ENCODE measurements around the gene TENM3.
"Not testable (repeated sequence)": the region's sequence is repeated elsewhere in the genome, so short reads cannot be mapped to it uniquely, and the experiment has no call there.

Gene TENM3

GRCh38 chr4:182242260-182242659, 942 bp upstream of the TENM3 start:
- H3K4me1 ChIP-seq (ENCODE audit: control insufficient read depth, insufficient read depth, low read length): peaks cover 20% of the 10 kb centered on the region
- not testable (repeated sequence) for H3K4me3 ChIP-seq (ENCODE audit: low read length); H3K27me3 ChIP-seq (ENCODE audit: control insufficient read depth, insufficient read depth, low read length)

GRCh38 chr4:182242787-182243186, 415 bp upstream of the TENM3 start:
- H3K9ac ChIP-seq (ENCODE audit: low read depth, low read length): no peak overlapping the region
- H3K4me3 ChIP-seq (ENCODE audit: low read length): no peak overlapping the region
- H3K36me3 ChIP-seq (ENCODE audit: insufficient read depth, low read length): no peaks in the 10 kb centered on the region
- peaks cover 20% of the 10 kb centered on the region for H3K4me1 ChIP-seq (ENCODE audit: control insufficient read depth, insufficient read depth, low read length)
- H3K4me2 ChIP-seq (ENCODE audit: low read length): no peak overlapping the region
- H3K9me3 ChIP-seq (replicated peaks; ENCODE audit: low read length): no peaks in the 10 kb centered on the region
- H3K27me3 ChIP-seq (ENCODE audit: control insufficient read depth, insufficient read depth, low read length): no peaks in the 10 kb centered on the region

More at GRCh38 chr4:182242260-182242659, 942 bp upstream of the TENM3 start:
- H3K9me3 ChIP-seq (replicated peaks; ENCODE audit: low read length); H3K36me3 ChIP-seq (ENCODE audit: insufficient read depth, low read length); H3K4me2 ChIP-seq (ENCODE audit: low read length); H3K9ac ChIP-seq (ENCODE audit: low read depth, low read length): not testable (repeated sequence)

DNA sequence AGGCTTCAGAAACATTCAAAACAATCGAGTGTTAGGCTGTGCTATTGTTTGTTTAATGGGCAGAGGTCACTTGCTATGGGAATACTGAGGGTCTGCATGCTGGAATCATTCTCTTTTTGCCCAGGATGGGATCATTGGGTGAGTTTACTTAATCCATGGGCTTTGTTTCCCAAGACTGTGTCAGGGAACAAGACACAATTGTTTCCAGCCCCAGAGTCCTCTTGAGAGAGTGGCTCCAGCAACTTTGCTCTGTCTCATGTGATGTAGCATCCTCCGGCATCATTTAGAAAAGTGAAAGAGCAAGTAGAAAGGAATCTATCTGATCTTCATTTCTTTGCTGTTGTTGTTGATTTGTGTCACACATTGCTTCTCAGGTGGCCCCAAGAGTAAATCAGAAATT, 1.8 kb downstream of the TENM3 start:
- Histone ChIP-seq H3K4me2 (ENCODE audit: low read length) (no peak overlapping the region), H3K4me1 (ENCODE audit: control insufficient read depth, insufficient read depth, low read length) (peaks cover 10% of the 10 kb centered on the region), H3K9me3 (replicated peaks; ENCODE audit: low read length) (no peaks in the 10 kb centered on the region), H3K9ac (ENCODE audit: low read depth, low read length) (no peak overlapping the region), H3K27me3 (ENCODE audit: control insufficient read depth, insufficient read depth, low read length) (no peaks in the 10 kb centered on the region), H3K4me3 (ENCODE audit: low read length) (no peak overlapping the region), H3K36me3 (ENCODE audit: insufficient read depth, low read length) (no peaks in the 10 kb centered on the region)

DNA sequence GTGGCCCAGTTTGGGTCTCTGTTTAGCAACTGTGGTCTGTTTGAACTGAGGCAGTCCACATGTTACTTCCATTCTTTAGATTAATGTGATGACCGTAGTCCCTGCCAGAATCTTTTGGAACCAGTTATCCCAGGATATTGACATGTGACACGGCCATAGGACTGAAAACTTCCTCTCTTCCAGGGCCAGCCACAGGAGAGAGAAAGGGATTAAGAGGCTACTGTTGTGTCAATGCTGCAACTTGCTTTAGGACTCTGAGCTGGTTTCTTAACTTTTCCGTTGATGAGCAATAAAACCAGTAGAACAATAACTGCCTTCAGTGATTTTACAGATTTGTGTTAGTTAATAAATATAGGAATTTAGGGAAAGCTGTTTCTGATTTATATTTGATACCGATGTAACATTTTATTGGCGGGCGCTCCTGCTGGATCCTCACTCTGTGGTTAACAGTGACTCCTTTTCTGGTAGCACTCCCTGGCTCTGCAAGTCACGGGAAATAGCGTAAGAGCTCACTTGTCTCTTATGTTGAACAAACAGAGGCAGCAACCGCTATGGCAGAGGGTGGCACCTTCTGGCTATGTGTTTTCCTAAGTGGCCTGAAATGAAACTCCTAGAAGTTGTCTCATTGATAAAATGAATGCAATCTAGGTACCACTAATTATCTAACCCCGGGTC, 2.5 kb downstream of the TENM3 start:
- Histone ChIP-seq H3K27me3 (ENCODE audit: control insufficient read depth, insufficient read depth, low read length) (no peaks in the 10 kb centered on the region), H3K9ac (ENCODE audit: low read depth, low read length) (no peak overlapping the region)

GRCh38 chr4:182246401-182247205, 3.4 kb downstream of the TENM3 start:
- H3K9ac ChIP-seq (ENCODE audit: low read depth, low read length): no peak overlapping the region
- H3K9me3 ChIP-seq (replicated peaks; ENCODE audit: low read length): no peaks in the 10 kb centered on the region
- H3K4me2 ChIP-seq (ENCODE audit: low read length): no peak overlapping the region
- no peaks in the 10 kb centered on the region for H3K4me1 ChIP-seq (ENCODE audit: control insufficient read depth, insufficient read depth, low read length)
- no peaks in the 10 kb centered on the region for H3K36me3 ChIP-seq (ENCODE audit: insufficient read depth, low read length)
- no peak overlapping the region for H3K4me3 ChIP-seq (ENCODE audit: low read length)
- no peaks in the 10 kb centered on the region for H3K27me3 ChIP-seq (ENCODE audit: control insufficient read depth, insufficient read depth, low read length)

More for the DNA sequence above, 2.5 kb downstream of the TENM3 start:
- Histone ChIP-seq H3K4me2 (ENCODE audit: low read length) (no peak overlapping the region), H3K4me3 (ENCODE audit: low read length) (no peak overlapping the region), H3K36me3 (ENCODE audit: insufficient read depth, low read length) (no peaks in the 10 kb centered on the region), H3K4me1 (ENCODE audit: control insufficient read depth, insufficient read depth, low read length) (peaks cover 3% of the 10 kb centered on the region), H3K9me3 (replicated peaks; ENCODE audit: low read length) (no peaks in the 10 kb centered on the region)

DNA sequence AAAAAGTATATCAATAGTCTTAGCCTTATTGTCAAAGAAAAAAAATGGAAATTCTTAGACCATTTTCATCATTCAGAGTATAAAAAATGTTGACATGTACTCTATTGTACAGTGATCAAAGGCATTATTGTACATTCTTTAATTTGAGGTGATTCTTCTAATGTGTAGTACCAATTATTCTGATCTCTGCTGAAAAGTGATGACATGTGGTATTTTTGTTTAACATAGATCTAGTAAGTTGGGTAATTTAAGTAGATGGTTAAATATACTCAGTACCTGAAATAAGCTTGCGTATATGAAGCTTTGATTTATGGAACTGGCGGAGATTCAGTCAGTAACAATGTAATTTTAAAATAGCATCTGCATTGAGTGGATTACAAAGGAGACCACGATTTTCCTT, 5.1 kb downstream of the TENM3 start:
- H3K4me2 ChIP-seq (ENCODE audit: low read length): no peak overlapping the region
- H3K4me3 ChIP-seq (ENCODE audit: low read length): no peak overlapping the region
- H3K27me3 ChIP-seq (ENCODE audit: control insufficient read depth, insufficient read depth, low read length): no peaks in the 10 kb centered on the region
- H3K4me1 ChIP-seq (ENCODE audit: control insufficient read depth, insufficient read depth, low read length): no peaks in the 10 kb centered on the region
- H3K9me3 ChIP-seq (replicated peaks; ENCODE audit: low read length): no peaks in the 10 kb centered on the region
- H3K36me3 ChIP-seq (ENCODE audit: insufficient read depth, low read length): no peaks in the 10 kb centered on the region
- no peak overlapping the region for H3K9ac ChIP-seq (ENCODE audit: low read depth, low read length)

DNA sequence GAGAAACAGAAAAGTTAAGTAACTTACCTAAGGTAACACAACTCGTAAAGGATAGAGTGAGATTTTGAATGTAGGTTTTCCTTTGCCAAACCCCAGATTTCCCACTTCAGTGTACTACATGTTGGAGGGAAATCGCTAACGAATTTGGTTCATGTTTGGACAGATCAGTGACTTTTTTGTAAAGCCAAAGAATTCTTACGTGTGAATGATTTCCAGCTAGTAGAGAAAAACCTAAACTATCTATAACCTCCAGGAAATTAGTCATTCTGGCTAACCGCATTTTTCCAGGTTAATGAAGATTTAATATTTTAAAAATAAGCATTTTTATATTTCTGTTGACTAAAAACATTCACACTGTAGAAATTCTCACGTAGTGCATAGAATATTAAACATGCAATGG, 7.2 kb downstream of the TENM3 start:
- Histone ChIP-seq H3K9ac (ENCODE audit: low read depth, low read length) (no peak overlapping the region), H3K4me3 (ENCODE audit: low read length) (no peak overlapping the region), H3K36me3 (ENCODE audit: insufficient read depth, low read length) (no peaks in the 10 kb centered on the region), H3K4me2 (ENCODE audit: low read length) (no peak overlapping the region), H3K4me1 (ENCODE audit: control insufficient read depth, insufficient read depth, low read length) (no peaks in the 10 kb centered on the region), H3K27me3 (ENCODE audit: control insufficient read depth, insufficient read depth, low read length) (no peaks in the 10 kb centered on the region), H3K9me3 (replicated peaks; ENCODE audit: low read length) (no peaks in the 10 kb centered on the region)

- H3K27me3 ChIP-seq (ENCODE audit: control insufficient read depth, insufficient read depth, low read length): no peaks in the 10 kb centered on the region
- no peak overlapping the region for H3K9ac ChIP-seq (ENCODE audit: low read depth, low read length)
- no peaks in the 10 kb centered on the region for H3K9me3 ChIP-seq (replicated peaks; ENCODE audit: low read length)
- no peaks in the 10 kb centered on the region for H3K4me1 ChIP-seq (ENCODE audit: control insufficient read depth, insufficient read depth, low read length)
- no peaks in the 10 kb centered on the region for H3K36me3 ChIP-seq (ENCODE audit: insufficient read depth, low read length)
- H3K4me3 ChIP-seq (ENCODE audit: low read length): no peak overlapping the region
- no peak overlapping the region for H3K4me2 ChIP-seq (ENCODE audit: low read length)
Observed at GRCh38 chr4:182251116-182251515, 7.9 kb downstream of the TENM3 start.

- H3K27me3 ChIP-seq (ENCODE audit: control insufficient read depth, insufficient read depth, low read length): no peaks in the 10 kb centered on the region
- H3K4me2 ChIP-seq (ENCODE audit: low read length): no peak overlapping the region
- no peak overlapping the region for H3K9ac ChIP-seq (ENCODE audit: low read depth, low read length)
- H3K9me3 ChIP-seq (replicated peaks; ENCODE audit: low read length): no peaks in the 10 kb centered on the region
- H3K4me3 ChIP-seq (ENCODE audit: low read length): no peak overlapping the region
- no peaks in the 10 kb centered on the region for H3K36me3 ChIP-seq (ENCODE audit: insufficient read depth, low read length)
- H3K4me1 ChIP-seq (ENCODE audit: control insufficient read depth, insufficient read depth, low read length): no peaks in the 10 kb centered on the region
Observed at GRCh38 chr4:182252220-182252619, 9.0 kb downstream of the TENM3 start.

GRCh38 chr4:182254026-182254780, 11.0 kb downstream of the TENM3 start:
- Histone ChIP-seq H3K9me3 (replicated peaks; ENCODE audit: low read length) (no peaks in the 10 kb centered on the region), H3K4me3 (ENCODE audit: low read length) (no peak overlapping the region), H3K4me1 (ENCODE audit: control insufficient read depth, insufficient read depth, low read length) (no peaks in the 10 kb centered on the region), H3K27me3 (ENCODE audit: control insufficient read depth, insufficient read depth, low read length) (no peaks in the 10 kb centered on the region), H3K36me3 (ENCODE audit: insufficient read depth, low read length) (no peaks in the 10 kb centered on the region), H3K9ac (ENCODE audit: low read depth, low read length) (no peak overlapping the region), H3K4me2 (ENCODE audit: low read length) (no peak overlapping the region)

DNA sequence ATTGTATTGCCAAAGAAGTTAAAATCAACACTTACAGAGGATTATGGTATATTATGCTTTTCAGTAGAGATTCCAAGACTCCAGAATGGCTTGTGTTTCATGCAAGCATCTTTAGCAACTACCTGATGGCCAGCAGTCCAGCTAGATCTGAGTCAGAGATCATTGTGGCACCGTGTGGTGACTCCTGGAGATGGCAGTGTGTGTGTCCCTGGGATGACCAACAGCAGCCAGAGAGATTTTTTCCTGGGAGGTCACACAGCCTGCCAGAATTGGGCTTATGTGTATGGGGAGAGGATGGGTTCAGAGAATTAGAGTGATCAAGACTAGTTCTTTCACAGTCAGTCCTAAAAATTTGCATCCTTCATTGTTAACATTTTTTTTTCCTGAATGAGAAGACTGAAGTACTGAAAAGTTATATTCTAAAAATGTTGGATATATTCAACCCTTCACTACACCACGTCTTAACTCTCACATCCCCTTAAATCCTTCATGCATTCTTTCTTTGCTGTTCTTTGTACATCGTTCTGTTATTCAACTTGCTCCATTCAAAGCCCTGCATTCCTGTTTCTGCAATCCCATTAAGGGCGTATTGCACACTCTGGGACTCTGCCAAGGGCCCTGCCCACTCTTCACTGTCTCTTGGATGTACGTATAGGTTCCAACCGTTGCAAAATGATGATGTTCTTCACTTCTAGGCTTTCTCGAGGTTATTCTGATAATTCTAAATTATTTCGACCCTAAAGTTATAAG, 12.4 kb downstream of the TENM3 start:
- Histone ChIP-seq H3K9ac (ENCODE audit: low read depth, low read length) (no peak overlapping the region), H3K4me1 (ENCODE audit: control insufficient read depth, insufficient read depth, low read length) (no peaks in the 10 kb centered on the region), H3K27me3 (ENCODE audit: control insufficient read depth, insufficient read depth, low read length) (no peaks in the 10 kb centered on the region), H3K4me3 (ENCODE audit: low read length) (no peak overlapping the region), H3K4me2 (ENCODE audit: low read length) (no peak overlapping the region), H3K9me3 (replicated peaks; ENCODE audit: low read length) (no peaks in the 10 kb centered on the region), H3K36me3 (ENCODE audit: insufficient read depth, low read length) (no peaks in the 10 kb centered on the region)

Measured in skeletal muscle satellite cell (primary cell).